ENCODE measurements around the gene CCDC127. TPM values are rescaled to one million over a fixed set of nuclear protein-coding genes. Genes with fewer than 3 reads are reported as not detected.

Gene CCDC127
- total and polyA plus RNA-seq, 2 donors = 3.4 to 3.9 TPM

DNA sequence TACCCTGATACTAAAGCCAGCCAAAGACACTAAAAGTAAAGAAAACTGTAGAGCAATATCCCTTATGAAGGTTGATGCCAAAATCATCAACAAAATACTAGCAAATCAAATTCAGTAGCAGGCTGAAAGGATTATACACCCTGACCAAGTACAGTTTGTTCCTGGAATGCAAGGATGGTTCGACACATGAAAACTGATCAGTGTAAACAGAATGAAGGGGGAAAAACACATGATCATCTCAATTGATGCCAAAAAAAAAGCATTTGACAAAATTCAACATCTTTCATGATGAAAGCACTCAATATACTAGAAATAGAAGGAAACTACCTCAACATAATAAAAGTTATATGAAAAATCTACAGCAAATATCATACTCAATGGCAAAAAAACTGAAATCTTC, 70.2 kb downstream of the CCDC127 start:
- Histone ChIP-seq H3K27ac (ENCODE audit: low read depth in 1 of 2, low read length in 1 of 2) (no peak overlapping the region), H3K27me3 (ENCODE audit: control insufficient read depth in 2 of 2, insufficient read depth in 1 of 2, low read length in 1 of 2) (no peaks in the 10 kb centered on the region), H3K9me3 (ENCODE audit: control insufficient read depth in 2 of 2, insufficient read depth in 1 of 2, low read length in 1 of 2) (peaks cover 0 to 16% of the 10 kb centered on the region in 2 donors), H3K36me3 (ENCODE audit: control insufficient read depth in 2 of 2, insufficient read depth in 2 of 2, low read length in 1 of 2) (no peaks in the 10 kb centered on the region), H3K4me3 (ENCODE audit: low read length in 2 of 2) (no peak overlapping the region), H3K4me1 (ENCODE audit: control insufficient read depth in 2 of 2, insufficient read depth in 2 of 2, low read length in 2 of 2) (no peaks in the 10 kb centered on the region)
- WGBS = 98% methylated on average over 1 of the region's 1 CpG
- peak in 1 of 9 donors; percentile 1 for DNase-seq (ENCODE audit: low read depth in 6 of 9, low spot score in 9 of 9)

Other genes with a start within 250 kb of the CCDC127 start
- gene PLEKHG4B, start 126.0 kb downstream of the CCDC127 start, total RNA-seq = 0.47 TPM
- 0.64 TPM for gene PLEKHG4B, start 126.0 kb downstream of the CCDC127 start, polyA plus RNA-seq
- 0.90 TPM for gene LRRC14B, start 26.7 kb downstream of the CCDC127 start, total RNA-seq
- gene LRRC14B, start 26.7 kb downstream of the CCDC127 start, polyA plus RNA-seq = 0.02 TPM
- 77.5 TPM for gene SDHA, start 167 bp upstream of the CCDC127 start, total RNA-seq
- gene SDHA, start 167 bp upstream of the CCDC127 start, polyA plus RNA-seq = 71.7 TPM
- gene PDCD6, start 53.5 kb upstream of the CCDC127 start, total RNA-seq = 127 TPM
- 162 TPM for gene PDCD6, start 53.5 kb upstream of the CCDC127 start, polyA plus RNA-seq
- 0.52 TPM for gene AHRR, start 103.6 kb upstream of the CCDC127 start, total RNA-seq
- 0.34 TPM for gene AHRR, start 103.6 kb upstream of the CCDC127 start, polyA plus RNA-seq
- gene EXOC3, start 225.0 kb upstream of the CCDC127 start, total RNA-seq = 27.2 TPM
- gene EXOC3, start 225.0 kb upstream of the CCDC127 start, polyA plus RNA-seq = 60.0 TPM

Data from thymus (tissue), 11 donors.